ENCODE data around the gene DCAF11. TPM values are rescaled to one million over a fixed set of nuclear protein-coding genes. Genes with fewer than 3 reads are reported as not detected.

DCAF11 gene
- total and polyA plus RNA-seq, 2 of the 13 experiments (the other 11 are each of a cell fraction or from before 2014, with no cell fraction given) = 150 to 257 TPM

GRCh38 chr14:24077086-24077485 is 37.5 kb upstream of the DCAF11 start (continued):
- TF ChIP-seq ZNF552 (CRISPR knock-in tag; IDR thresholded peaks at IDR 0.05; ENCODE audit: borderline replicate concordance) = no peak
- peak; percentile 64; the same call in 1 of the 2 replicates for TF ChIP-seq ZNF235 (CRISPR knock-in tag; IDR thresholded peaks at IDR 0.05; ENCODE audit: borderline replicate concordance)
- TF ChIP-seq ZNF605 (CRISPR knock-in tag; IDR thresholded peaks at IDR 0.05) = no peak

GRCh38 chr14:24078146-24078545 is 36.4 kb upstream of the DCAF11 start:
- Histone ChIP-seq H4K20me1 (ENCODE audit: insufficient read depth, low read length) (no peaks in the 10 kb centered on the region), H3K9me3 (ENCODE audit: low read length) (no peaks in the 10 kb centered on the region), H3K36me3 (replicated peaks in 1 of 2; ENCODE audit: control insufficient read depth in 1 of 2, insufficient read depth in 2 of 2, low read length in 2 of 2) (no peaks in the 10 kb centered on the region), H3K4me2 (ENCODE audit: low read depth, low read length) (no peak overlapping the region), H3K27me3 (ENCODE audit: control insufficient read depth in 1 of 2, insufficient read depth in 2 of 2, low read length in 2 of 2) (peaks cover 17 to 65% of the 10 kb centered on the region in 2 experiments), H3K4me1 (ENCODE audit: insufficient read depth, low read length) (peaks cover 45% of the 10 kb centered on the region), H3K4me3 (replicated peaks in 1 of 3; ENCODE audit: insufficient read depth in 1 of 3, low read depth in 2 of 3, low read length in 3 of 3) (no peak overlapping the region), H3K79me2 (ENCODE audit: insufficient read depth, low read length) (no peaks in the 10 kb centered on the region), H3K9ac (ENCODE audit: insufficient read depth, low read depth, low read length) (no peak overlapping the region), H2AFZ (ENCODE audit: low read length) (no peak overlapping the region), H3K27ac (ENCODE audit: extremely low read length, insufficient read depth, low read length) (no peak overlapping the region)
- ATAC-seq (no peak), FAIRE-seq (no peak), DNase-seq (ENCODE audit: low spot score) (no peak)
- TF ChIP-seq ZNF121 (CRISPR knock-in tag; IDR thresholded peaks at IDR 0.05) (no peak), TRAFD1 (CRISPR knock-in tag; IDR thresholded peaks at IDR 0.05; ENCODE audit: borderline replicate concordance) (no peak), ZFAT (CRISPR knock-in tag; conservative IDR thresholded peaks at IDR 0.05) (no peak), GRHL1 (CRISPR knock-in tag; conservative IDR thresholded peaks at IDR 0.05) (no peak), ZHX2 (IDR thresholded peaks at IDR 0.05; ENCODE audit: low read depth) (no peak), ZHX2 (CRISPR knock-in tag; IDR thresholded peaks at IDR 0.05; ENCODE audit: borderline replicate concordance) (no peak), ATF7-NPFF (CRISPR knock-in tag; IDR thresholded peaks at IDR 0.05; ENCODE audit: low read depth) (no peak)
- no TSS peak for BruUV-seq (replicated peaks)
- intact Hi-C loops (cut with micrococcal nuclease; ENCODE audit: unreplicated experiment) (no loop called here), in situ Hi-C loops (cut with HindIII; ENCODE audit: extremely low pct_ligation_motif_present, low pct_unique_long_range_greater_than_20kb) (no loop called here)
- WGBS (ENCODE audit: low lambda C conversion rate) = 26% methylated on average over 3 of the region's 3 CpGs
- CTCF ChIA-PET (ENCODE audit: low intra/inter-chr PET ratio, low total read pairs) = interaction anchor here (1.1 kb wide), 1 partner anchor 12 kb away, joined by 3 read pairs; no protein-coding TSS in a partner anchor
- POLR2A ChIA-PET = interaction anchor here (8.3 kb wide), 1 partner anchor 17 kb away, joined by 68 read pairs; the partner anchor contains the start of gene PCK2
